ENCODE results near the gene AOAH. TPM values are rescaled to one million over a fixed set of nuclear protein-coding genes. Genes with fewer than 3 reads are reported as not detected.
"Not testable (repeated sequence)": the region's sequence is repeated elsewhere in the genome, so short reads cannot be mapped to it uniquely, and the experiment has no call there.

AOAH gene
- total RNA-seq, 1 donor from 2014 or later, result 0.92 TPM

DNA sequence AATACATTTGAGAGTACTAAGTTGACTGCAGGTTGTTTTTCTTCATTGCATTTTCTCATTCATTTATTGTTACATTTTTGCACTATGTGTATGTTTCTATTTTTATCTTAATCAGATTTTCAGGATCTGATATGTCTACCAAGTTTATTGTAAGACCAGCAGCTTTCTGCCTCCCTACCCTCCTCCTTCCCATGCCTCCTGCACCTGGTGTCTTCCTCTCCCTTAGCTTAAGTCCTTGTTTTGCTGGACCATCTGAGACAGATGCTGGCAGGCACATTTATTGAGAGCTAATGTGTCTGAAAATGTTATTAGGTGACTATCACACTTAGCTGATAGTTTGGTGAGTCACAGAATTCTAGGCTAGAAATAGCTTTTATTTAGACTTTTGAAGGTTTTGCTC is 255.1 kb downstream of the AOAH start:
- DNase-seq (ENCODE audit: extremely low spot score, unreplicated experiment), result no peak
- no peaks in the 10 kb centered on the region for H3K27me3 Mint-ChIP-seq
- H3K4me1 Mint-ChIP-seq (ENCODE audit: unreplicated experiment), result peaks cover 5% of the 10 kb centered on the region
- H3K4me3 Mint-ChIP-seq, result no peak overlapping the region
- H3K36me3 Mint-ChIP-seq, result no peaks in the 10 kb centered on the region
- peaks cover 9% of the 10 kb centered on the region for H3K9me3 Mint-ChIP-seq
- TF ChIP-seq, protein P1, sequence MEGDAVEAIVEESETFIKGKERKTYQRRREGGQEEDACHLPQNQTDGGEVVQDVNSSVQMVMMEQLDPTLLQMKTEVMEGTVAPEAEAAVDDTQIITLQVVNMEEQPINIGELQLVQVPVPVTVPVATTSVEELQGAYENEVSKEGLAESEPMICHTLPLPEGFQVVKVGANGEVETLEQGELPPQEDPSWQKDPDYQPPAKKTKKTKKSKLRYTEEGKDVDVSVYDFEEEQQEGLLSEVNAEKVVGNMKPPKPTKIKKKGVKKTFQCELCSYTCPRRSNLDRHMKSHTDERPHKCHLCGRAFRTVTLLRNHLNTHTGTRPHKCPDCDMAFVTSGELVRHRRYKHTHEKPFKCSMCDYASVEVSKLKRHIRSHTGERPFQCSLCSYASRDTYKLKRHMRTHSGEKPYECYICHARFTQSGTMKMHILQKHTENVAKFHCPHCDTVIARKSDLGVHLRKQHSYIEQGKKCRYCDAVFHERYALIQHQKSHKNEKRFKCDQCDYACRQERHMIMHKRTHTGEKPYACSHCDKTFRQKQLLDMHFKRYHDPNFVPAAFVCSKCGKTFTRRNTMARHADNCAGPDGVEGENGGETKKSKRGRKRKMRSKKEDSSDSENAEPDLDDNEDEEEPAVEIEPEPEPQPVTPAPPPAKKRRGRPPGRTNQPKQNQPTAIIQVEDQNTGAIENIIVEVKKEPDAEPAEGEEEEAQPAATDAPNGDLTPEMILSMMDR (conservative IDR thresholded peaks at IDR 0.05), result no peak
- H3K27ac Mint-ChIP-seq, result no peak overlapping the region

DNA sequence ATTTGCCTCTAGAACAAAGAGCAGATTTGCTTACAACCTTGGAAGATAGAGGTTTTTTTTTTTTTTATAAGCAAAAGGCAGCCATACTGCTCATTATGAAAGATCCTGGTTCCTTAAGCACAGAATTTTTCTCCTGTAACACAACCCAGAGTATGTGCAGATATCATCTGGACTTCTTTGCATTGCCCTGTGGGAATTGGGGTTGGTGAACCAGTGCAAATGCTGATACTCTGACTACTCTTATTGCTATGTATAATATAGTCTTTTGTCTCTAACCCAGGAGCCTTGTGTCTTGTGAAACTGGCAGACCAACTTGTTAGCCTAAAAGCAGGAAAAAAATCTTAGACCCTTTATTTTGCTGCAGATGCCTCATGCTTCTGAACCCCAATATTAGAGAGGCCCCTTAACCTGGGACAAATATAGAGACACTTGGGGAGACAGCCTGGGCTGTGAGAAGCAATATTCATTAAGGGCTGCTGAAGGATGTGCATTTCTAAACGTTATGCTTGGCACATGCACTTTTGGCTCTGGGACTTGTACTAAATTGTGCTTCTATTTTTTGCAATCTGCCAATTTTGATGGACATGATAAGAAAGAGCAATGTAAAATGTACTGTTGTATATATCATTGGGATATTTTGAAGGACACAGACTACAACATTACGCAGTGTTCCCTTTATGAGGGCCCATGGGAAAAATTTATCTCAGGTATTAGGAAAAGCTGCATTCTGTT is 255.8 kb downstream of the AOAH start:
- Mint-ChIP-seq H3K4me1 (ENCODE audit: unreplicated experiment) (peaks cover 5% of the 10 kb centered on the region), H3K4me3 (no peak overlapping the region), H3K9me3 (peaks cover 9% of the 10 kb centered on the region), H3K27ac (no peak overlapping the region), H3K27me3 (no peaks in the 10 kb centered on the region), H3K36me3 (no peaks in the 10 kb centered on the region)
- TF ChIP-seq, protein P1 (conservative IDR thresholded peaks at IDR 0.05), result no peak
- no peak for DNase-seq (ENCODE audit: extremely low spot score, unreplicated experiment)

DNA sequence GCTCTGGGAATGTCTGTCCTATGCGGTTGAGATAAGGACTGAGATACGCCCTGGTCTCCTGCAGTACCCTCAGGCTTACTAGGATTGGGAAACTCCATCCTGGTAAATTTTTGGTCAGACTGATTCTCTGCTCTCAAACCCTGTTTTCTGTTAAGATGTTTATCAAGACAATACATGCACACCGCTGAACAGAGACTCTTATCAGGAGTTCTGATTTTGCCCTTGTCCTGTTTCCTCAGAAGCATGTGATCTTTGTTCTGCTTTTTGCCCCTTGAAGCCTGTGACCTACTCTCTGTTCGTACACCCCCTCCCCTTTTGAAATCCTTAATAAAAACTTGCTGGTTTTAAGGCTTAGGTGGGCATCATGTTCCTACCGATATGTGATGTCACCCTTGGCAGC is 258.3 kb downstream of the AOAH start:
- not testable (repeated sequence) for H3K4me3 Mint-ChIP-seq; H3K27ac Mint-ChIP-seq; H3K27me3 Mint-ChIP-seq; H3K9me3 Mint-ChIP-seq; H3K36me3 Mint-ChIP-seq; DNase-seq (ENCODE audit: extremely low spot score, unreplicated experiment); H3K4me1 Mint-ChIP-seq (ENCODE audit: unreplicated experiment)

GRCh38 chr7:36464271-36464670 is 260.0 kb downstream of the AOAH start:
- DNase-seq (ENCODE audit: extremely low spot score, unreplicated experiment), result no peak
- no peak overlapping the region for H3K27ac Mint-ChIP-seq
- no peaks in the 10 kb centered on the region for H3K27me3 Mint-ChIP-seq
- TF ChIP-seq, protein P1 (conservative IDR thresholded peaks at IDR 0.05), result no peak
- no peaks in the 10 kb centered on the region for H3K36me3 Mint-ChIP-seq
- peaks cover 5% of the 10 kb centered on the region for H3K4me1 Mint-ChIP-seq (ENCODE audit: unreplicated experiment)
- no peak overlapping the region for H3K4me3 Mint-ChIP-seq
- H3K9me3 Mint-ChIP-seq, result peaks cover 9% of the 10 kb centered on the region
